Measurements from ENCODE around the gene EXOC6B.

- TF ChIP-seq, protein P1, sequence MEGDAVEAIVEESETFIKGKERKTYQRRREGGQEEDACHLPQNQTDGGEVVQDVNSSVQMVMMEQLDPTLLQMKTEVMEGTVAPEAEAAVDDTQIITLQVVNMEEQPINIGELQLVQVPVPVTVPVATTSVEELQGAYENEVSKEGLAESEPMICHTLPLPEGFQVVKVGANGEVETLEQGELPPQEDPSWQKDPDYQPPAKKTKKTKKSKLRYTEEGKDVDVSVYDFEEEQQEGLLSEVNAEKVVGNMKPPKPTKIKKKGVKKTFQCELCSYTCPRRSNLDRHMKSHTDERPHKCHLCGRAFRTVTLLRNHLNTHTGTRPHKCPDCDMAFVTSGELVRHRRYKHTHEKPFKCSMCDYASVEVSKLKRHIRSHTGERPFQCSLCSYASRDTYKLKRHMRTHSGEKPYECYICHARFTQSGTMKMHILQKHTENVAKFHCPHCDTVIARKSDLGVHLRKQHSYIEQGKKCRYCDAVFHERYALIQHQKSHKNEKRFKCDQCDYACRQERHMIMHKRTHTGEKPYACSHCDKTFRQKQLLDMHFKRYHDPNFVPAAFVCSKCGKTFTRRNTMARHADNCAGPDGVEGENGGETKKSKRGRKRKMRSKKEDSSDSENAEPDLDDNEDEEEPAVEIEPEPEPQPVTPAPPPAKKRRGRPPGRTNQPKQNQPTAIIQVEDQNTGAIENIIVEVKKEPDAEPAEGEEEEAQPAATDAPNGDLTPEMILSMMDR (IDR thresholded peaks at IDR 0.05; ENCODE audit: borderline replicate concordance, extremely low read depth, low read length, poor library complexity, severe bottlenecking), result no peak
- TF ChIP-seq EZH2 (IDR thresholded peaks at IDR 0.05; ENCODE audit: borderline replicate concordance, low read depth, low read length, severe bottlenecking), result no peak
These were observed 4.7 kb downstream of the EXOC6B start for GRCh38 chr2:72821118-72821517.
